Mucosa of rectum (tissue), 2 donors: Measurements from ENCODE around the gene NCBP1.
A peak's percentile ranks its signal among the peaks of the same experiment; 100 is the strongest.
"Not testable (repeated sequence)": the region's sequence is repeated elsewhere in the genome, so short reads cannot be mapped to it uniquely, and the experiment has no call there.

Source experiments
- H3K27ac ChIP-seq, 2 donors: one replicate each; pipeline ENCODE4 v1.7.0; 2013; ENCODE audit warnings: inconsistent platforms in 2 of 2, low read depth in 2 of 2, low read length in 2 of 2
- H3K27me3 ChIP-seq, 2 donors: one replicate each; pipeline ENCODE4 v1.7.0; 2013; ENCODE audit warnings: low read length in 2 of 2; ENCODE audit not compliant: control insufficient read depth in 2 of 2, insufficient read depth in 2 of 2
- H3K36me3 ChIP-seq, 2 donors: one replicate each; pipeline ENCODE4 v1.7.0; 2013; ENCODE audit warnings: low read length in 2 of 2; ENCODE audit not compliant: control insufficient read depth in 2 of 2, insufficient read depth in 2 of 2
- H3K4me1 ChIP-seq, 2 donors: one replicate each; pipeline ENCODE4 v1.7.0; 2013; ENCODE audit warnings: low read length in 2 of 2, mild to moderate bottlenecking in 1 of 2; ENCODE audit not compliant: control insufficient read depth in 2 of 2, insufficient read depth in 2 of 2
- H3K4me3 ChIP-seq, 2 donors: one replicate each; pipeline ENCODE4 v1.7.0; 2013; ENCODE audit warnings: low read length in 2 of 2
- H3K9ac ChIP-seq, 2 donors: one replicate each; pipeline ENCODE4 v1.7.0; 2013; ENCODE audit warnings: low read length in 2 of 2, low read depth in 1 of 2, mild to moderate bottlenecking in 1 of 2
- H3K9me3 ChIP-seq, 2 donors: one replicate each; pipeline ENCODE4 v1.7.0; 2013; ENCODE audit warnings: low read length in 2 of 2; ENCODE audit not compliant: control insufficient read depth in 2 of 2
- donor health status: healthy.
- donor health status: Normal muscosa, but diverticular disease.

The NCBP1 gene

DNA sequence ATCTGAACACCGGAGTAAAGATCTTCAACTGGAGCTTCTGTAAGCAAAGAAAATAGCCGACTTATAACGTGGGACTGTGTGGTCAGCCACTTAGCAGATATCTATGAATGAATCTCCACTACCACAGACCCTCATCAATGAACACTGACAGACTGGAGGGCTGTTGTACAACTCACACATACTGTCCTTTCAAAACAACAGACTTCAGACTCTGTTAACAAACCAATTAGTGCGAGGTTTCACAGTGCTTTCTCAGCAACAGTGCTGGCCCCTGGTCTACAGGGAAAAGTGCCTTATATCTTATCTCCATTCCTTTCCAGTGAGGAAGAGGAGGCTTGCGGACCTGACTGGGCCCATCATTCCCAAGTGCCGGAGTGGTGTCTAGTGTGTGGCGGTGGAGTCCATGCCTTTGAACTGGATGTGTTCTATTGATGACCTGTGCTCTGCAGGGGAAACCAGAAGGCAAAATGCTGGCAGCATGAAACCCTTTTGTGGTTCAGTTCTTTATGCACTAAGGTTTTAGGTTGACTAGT, 34.2 kb upstream of the NCBP1 start:
- Histone ChIP-seq H3K36me3 (peaks cover 13 to 26% of the 10 kb centered on the region in 2 donors), H3K9ac (no peak overlapping the region), H3K4me1 (peaks cover 12 to 14% of the 10 kb centered on the region in 2 donors), H3K27ac (no peak overlapping the region), H3K27me3 (no peaks in the 10 kb centered on the region), H3K9me3 (no peaks in the 10 kb centered on the region), H3K4me3 (no peak overlapping the region)

DNA sequence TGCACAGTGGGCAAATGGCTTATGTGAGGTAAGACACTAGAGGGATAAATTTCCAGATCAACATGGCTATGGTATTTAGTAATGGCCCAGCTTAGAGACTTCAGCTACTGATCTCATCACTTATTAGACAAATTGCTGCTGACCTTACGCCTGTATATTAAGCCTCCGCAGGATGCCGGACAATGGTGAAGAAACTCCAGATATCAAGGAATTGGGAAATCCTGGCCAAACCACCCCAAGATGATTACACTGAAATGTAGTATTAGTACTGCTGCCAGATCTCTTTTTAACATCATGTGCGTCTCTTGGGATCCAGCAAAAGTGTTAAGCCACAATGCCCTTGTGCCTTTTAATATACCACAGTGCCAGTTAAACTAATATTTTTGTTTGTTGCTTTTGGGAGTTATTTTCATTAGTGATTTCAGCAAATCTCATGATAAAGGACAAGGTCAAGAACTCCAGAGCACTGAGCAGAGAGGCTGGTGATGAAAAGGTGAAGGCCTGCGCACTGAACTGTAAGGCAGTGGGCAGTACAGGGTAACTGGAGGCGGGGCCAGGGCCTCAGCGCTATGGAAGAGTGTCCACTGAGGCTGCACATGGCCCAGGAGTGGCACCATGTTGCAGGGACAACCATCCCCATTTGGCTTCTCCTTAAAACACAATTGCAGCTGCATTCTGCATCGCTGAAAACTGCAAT, 32.9 kb upstream of the NCBP1 start:
- no peaks in the 10 kb centered on the region for H3K27me3 ChIP-seq
- peaks cover 12 to 14% of the 10 kb centered on the region in 2 donors for H3K4me1 ChIP-seq
- H3K4me3 ChIP-seq = no peak overlapping the region
- no peak overlapping the region for H3K9ac ChIP-seq
- H3K36me3 ChIP-seq = peaks cover 26 to 39% of the 10 kb centered on the region in 2 donors
- peak overlapping the region in 1 of 2 donors; percentile 35 for H3K27ac ChIP-seq
- no peaks in the 10 kb centered on the region for H3K9me3 ChIP-seq

DNA sequence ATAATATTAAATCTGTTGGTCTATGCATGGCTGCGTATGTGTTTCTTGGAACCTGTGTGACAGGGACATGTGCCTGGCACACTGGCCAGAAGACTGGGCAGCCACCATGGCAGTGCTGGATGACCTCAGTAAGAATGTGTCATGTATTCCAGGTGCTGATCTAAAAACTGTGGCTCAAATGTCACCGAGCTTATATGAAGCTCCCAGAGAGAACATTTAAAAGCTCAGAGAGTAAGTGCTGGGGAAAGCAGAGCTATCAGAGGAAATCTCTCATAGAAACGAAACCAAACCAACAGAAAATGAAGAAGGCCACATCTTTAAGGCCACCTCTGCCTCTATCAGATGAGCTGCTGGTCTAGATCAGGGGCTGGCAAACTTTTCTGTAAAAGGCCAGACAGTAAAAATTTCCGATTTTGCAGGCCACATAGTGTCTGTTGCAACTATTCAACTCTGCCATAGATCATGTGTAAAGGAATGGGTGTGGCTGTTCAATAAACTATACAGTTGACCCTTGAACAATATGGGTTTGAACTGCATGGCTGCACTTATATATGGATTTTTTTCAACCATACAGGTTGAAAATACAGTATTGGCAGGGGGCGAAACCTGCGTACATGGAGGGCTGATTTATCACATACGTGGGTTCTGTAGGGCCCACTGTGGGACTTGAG, 32.3 kb upstream of the NCBP1 start:
- peaks cover 12 to 14% of the 10 kb centered on the region in 2 donors for H3K4me1 ChIP-seq
- no peak overlapping the region for H3K9ac ChIP-seq
- H3K4me3 ChIP-seq = no peak overlapping the region
- no peaks in the 10 kb centered on the region for H3K27me3 ChIP-seq
- peak overlapping the region in 1 of 2 donors; percentile 35 for H3K27ac ChIP-seq
- H3K36me3 ChIP-seq = peaks cover 29 to 44% of the 10 kb centered on the region in 2 donors
- no peaks in the 10 kb centered on the region for H3K9me3 ChIP-seq

DNA sequence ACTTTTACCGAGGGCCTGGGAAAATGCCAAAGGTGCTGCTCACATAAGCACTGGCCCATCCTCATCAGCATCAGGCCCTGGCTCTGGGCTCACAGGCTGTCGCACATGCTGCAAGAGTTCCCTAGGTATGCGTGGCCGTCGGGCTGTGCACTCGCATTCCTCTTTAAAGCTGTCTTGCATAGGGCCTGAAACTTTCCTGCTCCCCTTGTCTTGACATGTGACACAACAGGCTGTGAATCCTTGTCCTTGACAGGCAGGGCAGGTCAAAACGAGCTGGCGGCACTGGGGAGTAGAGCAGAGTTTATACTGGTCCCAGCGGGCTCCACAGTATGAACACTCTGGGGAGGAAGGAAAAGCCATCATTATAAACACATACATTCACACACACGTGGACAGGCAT, 31.2 kb upstream of the NCBP1 start:
- Histone ChIP-seq H3K4me3 (no peak overlapping the region), H3K9ac (no peak overlapping the region), H3K27me3 (no peaks in the 10 kb centered on the region), H3K27ac (no peak overlapping the region), H3K36me3 (peaks cover 29 to 50% of the 10 kb centered on the region in 2 donors), H3K4me1 (peaks cover 12 to 14% of the 10 kb centered on the region in 2 donors), H3K9me3 (no peaks in the 10 kb centered on the region)

DNA sequence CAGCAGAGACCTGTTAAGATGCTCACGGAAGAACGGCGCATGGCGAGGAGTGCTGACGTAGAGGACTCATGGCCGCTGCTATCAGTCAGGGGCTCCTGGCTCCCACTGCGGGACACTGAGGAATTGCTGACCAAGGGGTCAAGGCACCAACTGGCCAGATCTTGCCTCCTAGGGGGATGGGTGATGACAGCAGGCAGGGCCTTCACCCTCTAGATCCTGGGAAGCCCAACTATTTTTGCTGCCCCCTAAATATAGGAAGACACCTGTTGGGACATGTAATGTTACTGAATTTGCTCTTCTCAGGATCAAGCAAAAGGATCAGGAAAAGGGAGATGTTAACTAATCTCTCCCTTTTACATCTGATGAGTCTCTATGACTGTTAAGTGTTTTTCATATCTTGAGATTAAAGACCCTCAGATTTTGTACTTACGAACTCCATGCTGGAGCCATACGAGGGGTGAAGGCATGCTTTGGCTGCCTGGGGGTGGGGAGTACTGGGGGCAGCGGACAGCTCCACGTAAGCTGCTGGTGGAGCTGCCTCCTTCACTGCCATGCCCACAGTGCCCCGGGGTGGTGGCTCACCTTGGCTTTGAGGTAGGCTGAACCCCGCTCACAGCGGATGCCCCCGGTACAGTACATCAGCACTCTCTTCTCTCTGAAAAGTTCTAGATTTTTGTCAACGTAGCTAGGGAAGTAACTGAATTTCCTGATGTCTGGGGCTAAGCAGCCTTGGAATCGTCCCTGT, 28.5 kb upstream of the NCBP1 start:
- no peak overlapping the region for H3K27ac ChIP-seq
- no peaks in the 10 kb centered on the region for H3K9me3 ChIP-seq
- H3K4me3 ChIP-seq = no peak overlapping the region
- no peaks in the 10 kb centered on the region for H3K27me3 ChIP-seq
- peaks cover 33 to 55% of the 10 kb centered on the region in 2 donors for H3K36me3 ChIP-seq
- H3K4me1 ChIP-seq = peaks cover 8 to 11% of the 10 kb centered on the region in 2 donors
- H3K9ac ChIP-seq = no peak overlapping the region

DNA sequence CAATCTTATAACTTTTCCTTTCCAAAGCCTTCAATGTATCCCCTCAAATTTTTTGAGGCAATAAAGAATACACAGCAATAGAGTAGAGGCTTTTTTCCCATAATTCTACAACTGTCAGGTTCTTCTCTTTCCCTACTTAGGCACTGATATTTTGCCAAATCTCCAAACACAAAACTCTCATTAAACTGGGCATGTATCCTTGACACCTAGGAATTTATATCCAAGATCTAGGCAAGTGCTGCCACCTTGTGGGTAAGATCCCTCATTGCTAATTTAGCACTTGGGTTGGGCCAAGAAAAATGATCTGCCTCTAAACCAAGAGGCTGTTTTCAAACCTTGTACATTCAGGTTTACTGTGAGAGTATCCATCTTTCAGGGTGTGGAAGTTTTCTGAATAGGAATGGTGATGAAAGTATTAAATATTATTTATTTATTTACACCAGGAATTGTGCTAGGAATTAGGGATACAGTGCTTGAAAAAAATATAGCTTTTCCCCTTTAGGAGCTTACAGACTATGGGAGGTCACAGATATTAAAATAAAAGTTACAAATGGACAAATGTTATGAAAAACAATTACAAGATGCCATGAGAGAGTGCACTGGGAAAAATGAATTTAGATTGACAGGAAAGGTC, 18.1 kb upstream of the NCBP1 start:
- Histone ChIP-seq H3K4me3 (no peak overlapping the region), H3K27me3 (no peaks in the 10 kb centered on the region), H3K27ac (no peak overlapping the region), H3K36me3 (peaks cover 12 to 24% of the 10 kb centered on the region in 2 donors), H3K9me3 (no peaks in the 10 kb centered on the region), H3K9ac (no peak overlapping the region), H3K4me1 (no peaks in the 10 kb centered on the region)

DNA sequence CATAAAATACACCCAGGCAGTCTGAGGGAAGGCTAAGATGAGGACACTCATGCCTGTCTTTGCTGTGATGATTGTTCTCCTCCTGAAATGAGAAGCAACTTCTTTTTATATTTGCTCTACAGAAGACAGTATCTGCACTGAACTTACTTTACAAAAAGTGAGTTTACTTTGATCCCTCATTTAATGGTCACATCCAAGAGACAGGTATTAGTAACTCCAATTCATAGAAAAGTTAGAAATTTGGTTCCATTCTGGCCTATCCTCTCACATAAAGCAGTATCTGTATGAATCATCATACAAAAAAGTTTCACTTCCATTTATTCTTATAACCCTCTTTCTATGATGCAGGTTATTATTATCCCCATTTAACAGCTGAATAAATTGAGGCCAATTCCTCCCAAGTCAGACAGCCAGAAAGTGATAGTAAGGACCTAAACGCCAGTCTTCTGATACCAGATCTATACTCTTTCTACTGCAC, 15.6 kb upstream of the NCBP1 start:
- Histone ChIP-seq H3K9me3 (no peaks in the 10 kb centered on the region), H3K27ac (no peak overlapping the region), H3K4me3 (no peak overlapping the region), H3K36me3 (peaks cover 14 to 16% of the 10 kb centered on the region in 2 donors), H3K27me3 (no peaks in the 10 kb centered on the region), H3K9ac (no peak overlapping the region), H3K4me1 (no peaks in the 10 kb centered on the region)

DNA sequence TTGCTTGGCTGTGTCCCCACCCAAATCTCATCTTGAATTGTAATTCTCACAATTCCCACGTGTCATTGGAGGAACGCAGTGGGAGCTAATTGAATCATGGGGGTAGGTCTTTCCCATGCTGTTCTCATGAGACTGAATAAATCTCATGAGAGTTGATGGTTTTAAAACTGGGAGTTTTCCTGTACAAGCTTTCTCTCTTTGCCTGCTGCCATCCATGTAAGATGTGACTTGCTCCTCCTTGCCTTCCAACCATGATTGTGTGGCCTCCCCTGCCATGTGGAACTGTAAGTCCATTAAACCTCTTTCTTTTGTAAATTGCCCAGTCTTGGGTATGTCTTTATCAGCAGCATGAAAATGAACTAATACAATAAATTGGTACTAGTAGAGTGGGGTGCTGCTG, 13.6 kb upstream of the NCBP1 start:
- H3K9ac ChIP-seq, H3K4me1 ChIP-seq, H3K9me3 ChIP-seq, H3K27me3 ChIP-seq, H3K4me3 ChIP-seq, H3K27ac ChIP-seq: not testable (repeated sequence)
- peaks cover 18 to 20% of the 10 kb centered on the region in 2 donors for H3K36me3 ChIP-seq

DNA sequence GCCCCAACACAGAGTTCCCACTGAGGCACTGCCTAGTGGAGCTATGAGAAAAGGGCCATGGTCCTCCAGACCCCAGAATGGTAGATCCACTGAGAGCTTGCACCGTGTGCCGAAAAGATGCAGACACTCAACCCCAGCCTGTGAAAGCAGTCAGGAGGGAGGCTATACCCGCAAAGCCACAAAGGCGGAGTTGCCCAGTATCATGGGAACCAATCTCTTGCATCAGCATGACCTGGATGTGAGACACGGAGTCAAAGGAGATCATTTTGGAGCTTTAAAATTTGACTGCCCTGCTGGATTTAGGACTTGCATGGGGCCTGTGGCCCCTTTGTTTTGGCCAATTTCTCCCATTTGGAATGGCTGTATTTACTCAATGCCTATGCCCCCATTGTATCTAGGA, 11.1 kb upstream of the NCBP1 start:
- not testable (repeated sequence) for H3K27ac ChIP-seq, H3K27me3 ChIP-seq, H3K4me1 ChIP-seq, H3K9ac ChIP-seq, H3K9me3 ChIP-seq, H3K4me3 ChIP-seq
- peaks cover 14 to 17% of the 10 kb centered on the region in 2 donors for H3K36me3 ChIP-seq
